GM23248 (cell line): ENCODE data around the gene CA5A. TPM values are rescaled to one million over a fixed set of nuclear protein-coding genes. Genes with fewer than 3 reads are reported as not detected.
"Not testable (repeated sequence)": the region's sequence is repeated elsewhere in the genome, so short reads cannot be mapped to it uniquely, and the experiment has no call there.

Source experiments
- DNase-seq: peaks from one replicate; pipeline ENCODE4 v3.0.0-alpha.2; 2015
- H2AFZ ChIP-seq: fragments of 200-600 bp; sonication (generic); 2 replicates; pipeline ENCODE4 v1.6.1; 2016; ENCODE audit warnings: antibody characterized with exemption
- H3F3A ChIP-seq: fragments of 200-600 bp; sonication (generic); 2 replicates; pipeline ENCODE4 v1.6.1; 2016; ENCODE audit warnings: mild to moderate bottlenecking, antibody characterized with exemption, mixed run types; ENCODE audit not compliant: insufficient read depth
- H3K27ac ChIP-seq: fragments of 200-600 bp; sonication (generic); 2 replicates; pipeline ENCODE4 v1.5.1; 2016; ENCODE audit warnings: mild to moderate bottlenecking
- H3K27me3 ChIP-seq: fragments of 200-600 bp; sonication (generic); replicated peaks from 2 replicates; pipeline ENCODE4 v1.6.1; 2016; ENCODE audit warnings: mild to moderate bottlenecking; ENCODE audit not compliant: insufficient read depth
- H3K36me3 ChIP-seq: fragments of 200-600 bp; sonication (generic); 2 replicates; pipeline ENCODE4 v1.6.1; 2016; ENCODE audit warnings: low read depth, mild to moderate bottlenecking
- H3K4me1 ChIP-seq: fragments of 200-600 bp; sonication (generic); 2 replicates; pipeline ENCODE4 v1.6.1; 2016; ENCODE audit warnings: mild to moderate bottlenecking; ENCODE audit not compliant: insufficient read depth
- H3K4me2 ChIP-seq: fragments of 200-600 bp; sonication (generic); one replicate; pipeline ENCODE4 v1.6.1; 2016; ENCODE audit warnings: mild to moderate bottlenecking; ENCODE audit not compliant: unreplicated experiment
- H3K4me3 ChIP-seq: fragments of 200-600 bp; sonication (generic); 2 replicates; pipeline ENCODE4 v1.5.1; 2016; ENCODE audit warnings: mild to moderate bottlenecking
- H3K79me2 ChIP-seq: fragments of 200-600 bp; sonication (generic); 2 replicates; pipeline ENCODE4 v1.6.1; 2016; ENCODE audit warnings: mild to moderate bottlenecking; ENCODE audit not compliant: insufficient read depth
- H3K9ac ChIP-seq: fragments of 200-600 bp; sonication (generic); 2 replicates; pipeline ENCODE4 v1.6.1; 2016; ENCODE audit warnings: mild to moderate bottlenecking
- H3K9me2 ChIP-seq: fragments of 200-600 bp; sonication (generic); 2 replicates; pipeline ENCODE4 v1.6.1; 2016; ENCODE audit warnings: mixed run types, mild to moderate bottlenecking, moderate library complexity; ENCODE audit not compliant: insufficient read depth
- H3K9me3 ChIP-seq: fragments of 200-600 bp; sonication (generic); one replicate; pipeline ENCODE4 v1.6.1; 2017; ENCODE audit warnings: low read depth
- H4K20me1 ChIP-seq: fragments of 200-600 bp; sonication (generic); 2 replicates; pipeline ENCODE4 v1.6.0; 2016; ENCODE audit not compliant: insufficient read depth
- EZH2 ChIP-seq: fragments of 200-600 bp; sonication (generic); IDR thresholded peaks from 2 replicates; pipeline ENCODE4 v1.6.1; 2018; ENCODE audit warnings: antibody characterized with exemption, mild to moderate bottlenecking; ENCODE audit not compliant: insufficient read depth, poor library complexity, severe bottlenecking
- EZH2phosphoT487 ChIP-seq: fragments of 200-600 bp; sonication (generic); IDR thresholded peaks from 2 replicates; pipeline ENCODE4 v1.6.1; 2018; ENCODE audit warnings: antibody characterized with exemption, moderate library complexity, mild to moderate bottlenecking, low read depth; ENCODE audit not compliant: insufficient read depth
- WGBS, 2 experiments: methylation state at CpG; one replicate each; pipeline ENCODE4 v1.1.6; 2015 to 2017; ENCODE audit warnings: low lambda C conversion rate in 2 of 2, low coverage in 1 of 2; ENCODE audit errors: missing lambda C conversion rate in 2 of 2; 5-methylcytosine and 5-hydroxymethylcytosine counted together
- in situ Hi-C: fragments of 300-500 bp; cut with MboI; formaldehyde crosslinking; loops from 2 replicates; pipeline ENCODE4 v1.15.0; 2020
- polyA plus RNA-seq: library from polyadenylated mRNA; unstranded; fragments of >200 nt; fragmentation: Nextera tagmentation; extraction: Ambion mirVana; gene quantifications from 2 replicates; pipeline ENCODE4 v1.2.1, GENCODE V29; 2016
- total RNA-seq: library from RNA; depleted of rRNA; stranded (reverse); fragments of >200 nt; shearing (Covaris generic); gene quantifications from 2 replicates; pipeline ENCODE4 v1.2.3, GENCODE V29; 2014

The CA5A gene
- total and polyA plus RNA-seq, 2 experiments from 2014 or later, result not detected

DNA sequence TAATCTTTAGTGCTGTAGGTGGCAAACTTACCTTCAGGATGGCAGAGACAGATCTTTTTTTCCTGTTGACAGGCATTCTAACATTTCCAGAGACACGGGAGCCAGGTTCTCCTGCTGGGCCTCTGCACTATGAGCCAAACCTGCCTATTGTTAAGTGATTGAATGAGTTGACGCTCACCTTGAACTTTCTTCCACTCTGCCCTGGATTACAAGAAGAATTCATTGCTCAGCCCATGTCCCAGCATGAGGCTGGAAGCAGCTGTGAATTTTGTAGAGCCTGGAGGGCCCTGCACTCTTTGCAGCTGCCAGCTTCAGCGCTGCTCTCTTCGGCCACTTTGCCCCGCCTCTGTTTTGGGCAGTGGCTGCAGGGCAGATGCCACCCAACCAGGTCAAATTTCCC, 57.6 kb downstream of the CA5A start:
- no peak for TF ChIP-seq EZH2phosphoT487
- TF ChIP-seq EZH2, result no peak
- Histone ChIP-seq H3K9me2 (no peaks in the 10 kb centered on the region), H3K27me3 (no peaks in the 10 kb centered on the region; the same call in none of the 2 replicates), H3K4me1 (no peaks in the 10 kb centered on the region), H3K4me2 (no peak overlapping the region), H4K20me1 (no peaks in the 10 kb centered on the region), H2AFZ (no peak overlapping the region), H3K9me3 (no peaks in the 10 kb centered on the region), H3K9ac (no peak overlapping the region), H3K79me2 (no peaks in the 10 kb centered on the region), H3K36me3 (no peaks in the 10 kb centered on the region), H3K27ac (no peak overlapping the region), H3F3A (0 out of 2 replicates have a peak, but pooled peaks cover 8% of the 10 kb centered on the region), H3K4me3 (no peak overlapping the region)
- no peak for DNase-seq
- in situ Hi-C loops, result no loop called here
- WGBS, 2 experiments, result 72 to 79% methylated on average over 5 of the region's 5 CpGs

DNA sequence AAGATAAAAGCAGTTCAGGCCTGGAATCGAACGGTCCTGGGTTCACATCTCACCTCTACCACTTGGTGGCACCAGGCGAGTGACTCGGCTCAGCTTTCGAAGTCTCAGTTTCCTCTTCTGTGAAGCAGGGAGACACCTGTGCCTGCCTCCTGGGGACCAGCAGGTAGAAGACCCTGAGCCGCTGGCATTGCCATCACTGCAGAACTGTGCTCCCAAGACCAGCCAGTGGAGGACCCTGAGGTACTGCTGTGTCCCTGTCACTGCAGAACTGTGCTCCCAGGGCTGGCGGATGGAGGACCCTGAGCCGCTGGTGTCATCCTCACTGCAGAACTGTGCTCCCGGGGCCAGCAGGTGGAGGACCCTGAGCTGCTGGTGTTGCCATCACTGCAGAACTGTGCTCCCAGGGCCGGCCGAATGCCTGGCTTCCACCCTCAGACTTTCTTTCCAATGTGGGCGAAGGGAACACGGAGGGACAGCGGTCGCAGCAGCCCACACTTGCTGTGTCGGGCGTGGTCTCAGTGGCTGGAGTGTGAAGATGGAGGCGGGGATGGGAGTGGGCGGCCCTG, 58.3 kb downstream of the CA5A start:
- H3K27me3 ChIP-seq, result no peaks in the 10 kb centered on the region; the same call in none of the 2 replicates
- no peaks in the 10 kb centered on the region for H3K36me3 ChIP-seq
- DNase-seq, result peak; percentile 45
- H3K9ac ChIP-seq, result no peak overlapping the region
- H3F3A ChIP-seq, result 0 out of 2 replicates have a peak, but pooled peaks cover 8% of the 10 kb centered on the region
- H3K4me1 ChIP-seq, result no peaks in the 10 kb centered on the region
- no peak overlapping the region for H3K4me3 ChIP-seq
- H3K9me2 ChIP-seq, result no peaks in the 10 kb centered on the region
- in situ Hi-C loops, result no loop called here
- WGBS, 2 experiments, result 61 to 65% methylated on average over 15 to 19 of the region's 19 CpGs
- no peaks in the 10 kb centered on the region for H3K79me2 ChIP-seq
- no peaks in the 10 kb centered on the region for H3K9me3 ChIP-seq
- no peak overlapping the region for H3K27ac ChIP-seq
- H4K20me1 ChIP-seq, result no peaks in the 10 kb centered on the region
- no peak overlapping the region for H3K4me2 ChIP-seq
- TF ChIP-seq EZH2phosphoT487, result no peak
- TF ChIP-seq EZH2, result no peak
- H2AFZ ChIP-seq, result no peak overlapping the region

DNA sequence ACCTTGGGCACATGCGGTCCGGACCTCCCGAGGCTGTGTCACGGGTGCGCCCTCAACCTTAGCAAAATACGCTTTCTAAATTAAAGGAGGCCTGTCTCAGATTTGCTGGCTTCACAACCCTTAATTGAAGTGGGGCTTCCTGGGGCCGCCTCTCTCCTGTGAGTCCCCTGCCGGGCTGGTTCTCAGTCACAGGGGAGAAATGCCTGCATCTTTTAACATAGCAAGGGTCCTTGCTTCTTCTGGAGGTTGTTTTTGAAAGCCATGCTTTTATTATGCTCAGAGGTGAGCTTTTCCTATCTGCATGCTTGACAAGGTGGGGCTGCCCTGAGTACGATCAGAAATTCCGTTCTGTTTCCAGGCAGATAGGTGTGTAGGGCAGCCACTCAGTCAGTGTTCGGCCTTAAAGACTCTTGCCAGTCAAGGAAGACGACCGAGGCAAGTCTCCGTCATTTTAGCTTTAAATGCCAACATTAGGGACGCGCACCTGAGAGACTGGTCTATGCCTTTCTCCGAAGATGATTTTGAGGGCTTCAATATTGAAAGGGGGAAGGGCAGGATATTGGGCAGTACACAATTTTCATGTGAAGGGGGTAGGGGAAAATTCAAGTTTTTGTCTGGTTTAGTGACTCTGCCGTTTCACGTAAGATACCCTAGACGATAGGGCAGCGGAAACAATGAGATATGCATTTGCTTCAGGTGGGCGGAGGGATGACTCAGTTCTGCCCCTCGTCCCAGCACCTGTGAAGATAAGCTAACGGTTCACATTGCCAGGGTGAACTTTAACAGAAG, 61.5 kb downstream of the CA5A start:
- Histone ChIP-seq H3K9me2 (no peaks in the 10 kb centered on the region), H3K9ac (no peak overlapping the region), H3F3A (peaks cover 19% of the 10 kb centered on the region; the same call in 1 of the 2 replicates), H3K79me2 (no peaks in the 10 kb centered on the region), H2AFZ (no peak overlapping the region), H3K36me3 (no peaks in the 10 kb centered on the region), H3K27me3 (no peaks in the 10 kb centered on the region; the same call in 1 of the 2 replicates), H3K4me2 (no peak overlapping the region), H3K4me3 (no peak overlapping the region), H3K9me3 (no peaks in the 10 kb centered on the region), H4K20me1 (no peaks in the 10 kb centered on the region), H3K27ac (no peak overlapping the region), H3K4me1 (peaks cover 8% of the 10 kb centered on the region; the same call in 1 of the 2 replicates)
- WGBS, 2 experiments, result 64 to 65% methylated on average over 24 of the region's 24 CpGs
- in situ Hi-C loops, result no loop called here
- TF ChIP-seq EZH2, result no peak
- TF ChIP-seq EZH2phosphoT487, result no peak
- DNase-seq, result no peak

DNA sequence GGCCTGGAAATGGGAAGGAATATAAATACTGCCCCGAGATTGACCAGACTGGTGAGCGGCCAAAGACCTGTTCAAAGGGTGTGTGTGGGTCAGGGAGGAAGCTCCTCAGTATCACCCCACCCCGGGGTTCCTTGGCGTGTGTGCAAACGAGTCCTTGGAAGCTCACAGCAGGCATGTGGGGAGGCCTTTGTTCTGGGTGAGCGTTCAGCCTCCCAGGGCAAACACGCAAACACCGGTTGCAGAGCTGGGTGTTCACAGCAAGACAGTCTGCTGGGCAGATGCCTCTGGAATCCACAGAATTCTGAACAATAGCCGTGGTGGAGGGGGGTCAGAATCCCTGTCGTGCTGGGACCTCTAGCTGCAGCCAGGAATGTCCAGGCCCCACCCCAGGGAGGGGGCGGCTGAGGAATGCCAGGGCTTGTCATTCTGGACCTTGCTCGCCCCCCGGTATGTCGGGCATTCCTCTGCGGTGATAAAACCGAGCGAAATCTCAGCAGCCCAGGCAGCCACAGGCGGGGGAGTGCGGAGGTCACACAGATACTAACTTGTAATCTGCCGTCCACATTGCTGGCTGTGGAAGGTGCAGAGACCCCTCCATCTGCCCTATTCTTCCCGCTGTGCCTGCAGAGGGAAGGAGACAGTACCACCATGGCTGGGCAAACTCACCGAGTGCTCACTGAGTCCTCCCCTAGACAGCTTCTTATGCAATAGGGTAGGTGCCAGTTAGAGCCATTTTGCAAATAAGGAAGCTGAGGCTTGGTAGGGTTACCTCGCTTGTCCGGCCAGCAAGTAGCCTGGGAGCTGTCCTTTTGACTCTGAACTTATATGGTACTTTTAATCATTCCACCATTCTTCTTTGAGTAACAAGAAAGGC, 65.7 kb downstream of the CA5A start:
- peak overlapping the region; percentile 34; the same call in 1 of the 2 replicates for H2AFZ ChIP-seq
- H3K36me3 ChIP-seq, result peaks cover 10% of the 10 kb centered on the region; the same call in 1 of the 2 replicates
- peaks cover 28% of the 10 kb centered on the region for H3F3A ChIP-seq
- in situ Hi-C loops, H3K9me3 ChIP-seq, H3K4me2 ChIP-seq, H4K20me1 ChIP-seq, H3K4me3 ChIP-seq, H3K9me2 ChIP-seq, H3K27me3 ChIP-seq: not testable (repeated sequence)
- H3K79me2 ChIP-seq, result peaks cover 32% of the 10 kb centered on the region
- DNase-seq, result peak; percentile 32
- H3K27ac ChIP-seq, result peak overlapping the region; percentile 68
- WGBS, 2 experiments, result 77 to 81% methylated on average over 22 to 24 of the region's 24 CpGs
- peak overlapping the region; percentile 53; the same call in 1 of the 2 replicates for H3K9ac ChIP-seq
- H3K4me1 ChIP-seq, result peaks cover 26% of the 10 kb centered on the region

GRCh38 chr16:87869879-87870417, 66.4 kb downstream of the CA5A start:
- peak overlapping the region; percentile 26; the same call in 1 of the 2 replicates for H2AFZ ChIP-seq
- WGBS, 2 experiments, result 90 to 97% methylated on average over 12 to 18 of the region's 18 CpGs
- H3K9ac ChIP-seq, H3K27me3 ChIP-seq, H4K20me1 ChIP-seq, H3K4me2 ChIP-seq, H3K9me2 ChIP-seq, H3K9me3 ChIP-seq, DNase-seq, H3K4me3 ChIP-seq, H3K27ac ChIP-seq, in situ Hi-C loops: not testable (repeated sequence)
- H3K79me2 ChIP-seq, result peaks cover 39% of the 10 kb centered on the region
- peaks cover 10% of the 10 kb centered on the region; the same call in 1 of the 2 replicates for H3K36me3 ChIP-seq
- peaks cover 28% of the 10 kb centered on the region for H3F3A ChIP-seq
- peaks cover 27% of the 10 kb centered on the region for H3K4me1 ChIP-seq

GRCh38 chr16:87869061-87869878, 67.1 kb downstream of the CA5A start, which contains the start of gene SLC7A5:
Gene SLC7A5, minus strand, starts transcription at chr16:87869507. Its CDS starts 85 bp downstream, at chr16:87869422.
- H3K9me3 ChIP-seq, in situ Hi-C loops, H3K27me3 ChIP-seq, H3K9me2 ChIP-seq, H4K20me1 ChIP-seq: not testable (repeated sequence)
- peak; percentile 92 for DNase-seq
- peak within 1 kb of the TSS; percentile 26; the same call in 1 of the 2 replicates for H2AFZ ChIP-seq
- peaks cover 28% of the 10 kb centered on the region for H3F3A ChIP-seq
- H3K36me3 ChIP-seq, result peaks cover 10% of the 10 kb centered on the region; the same call in 1 of the 2 replicates
- peak within 1 kb of the TSS; percentile 81 for H3K4me3 ChIP-seq
- H3K9ac ChIP-seq, result peak within 1 kb of the TSS; percentile 91
- H3K4me1 ChIP-seq, result peaks cover 34% of the 10 kb centered on the region
- peak within 1 kb of the TSS; percentile 74 for H3K4me2 ChIP-seq
- peak within 1 kb of the TSS; percentile 85 for H3K27ac ChIP-seq
- H3K79me2 ChIP-seq, result peaks cover 46% of the 10 kb centered on the region
- WGBS, 2 experiments, result 3 to 4% methylated on average over 53 to 70 of the region's 109 CpGs
